ENCODE measurements around the gene MS4A6A.

The MS4A6A gene

DNA sequence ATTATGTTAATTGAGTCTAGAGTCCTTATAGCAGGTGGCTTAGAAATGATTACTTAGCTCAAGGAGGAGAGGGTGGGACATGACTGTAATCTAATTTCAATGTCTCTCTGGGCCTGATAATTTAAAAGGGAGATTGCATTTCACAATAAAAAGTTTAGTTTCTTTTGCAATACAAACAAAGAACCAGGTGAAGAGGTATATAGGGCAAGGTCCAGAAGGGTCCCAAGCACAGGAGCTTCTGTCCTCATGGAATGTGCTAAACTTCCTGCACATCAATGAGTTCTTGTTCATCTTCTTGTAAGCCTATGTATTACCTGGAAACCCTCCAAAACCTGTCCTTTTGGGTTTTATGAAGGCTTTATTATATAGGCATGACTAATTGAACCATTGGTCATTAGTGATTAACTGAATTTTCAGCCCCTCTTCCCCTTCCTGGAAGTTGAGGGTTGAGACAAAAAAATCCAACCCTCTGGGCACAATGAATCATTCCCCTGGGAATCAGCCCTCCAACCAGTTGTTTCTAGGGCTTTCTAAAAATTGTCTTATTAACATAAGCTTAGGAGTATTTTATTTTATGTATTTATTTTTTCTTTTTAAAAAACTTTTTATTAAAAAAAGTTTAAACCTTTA is 56.8 kb downstream of the MS4A6A start:
- DNase-seq = no peak

DNA sequence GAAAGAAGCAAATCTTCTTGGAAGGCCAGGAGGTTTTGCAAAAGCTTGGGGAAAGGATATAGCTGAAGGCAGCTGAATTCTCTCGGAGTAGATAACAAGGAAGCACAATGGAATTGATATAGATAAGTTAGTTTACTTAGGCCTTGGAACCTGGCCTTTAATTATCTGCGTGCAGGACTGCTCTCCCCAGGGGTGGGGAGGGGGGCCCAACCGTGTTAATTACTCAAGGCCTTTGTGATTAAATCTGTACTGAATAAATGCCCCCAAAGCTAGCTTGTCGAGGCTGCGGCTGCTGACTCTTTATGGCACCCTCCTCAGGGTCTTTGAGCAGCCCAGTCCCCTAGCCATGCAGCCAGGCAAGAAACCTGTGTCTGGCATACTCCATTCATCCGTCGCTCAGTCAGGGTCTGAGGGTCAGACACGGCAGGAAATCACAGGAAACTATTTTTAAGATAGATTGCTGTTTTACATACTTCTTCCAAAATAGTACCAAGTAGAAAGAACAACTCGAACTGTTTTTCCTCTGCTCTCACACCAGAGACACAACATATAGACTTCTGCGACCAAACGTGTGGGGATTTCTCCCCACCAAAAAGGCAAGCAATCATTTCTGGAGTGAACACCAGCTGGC is 58.0 kb downstream of the MS4A6A start:
- no peak for DNase-seq

Measured in CD4-positive, alpha-beta T cell treated with Interleukin-4 for 4 hours (primary cell).